ENCODE measurements around the gene GJB4.
"Not testable (repeated sequence)": the region's sequence is repeated elsewhere in the genome, so short reads cannot be mapped to it uniquely, and the experiment has no call there.

Gene GJB4

DNA sequence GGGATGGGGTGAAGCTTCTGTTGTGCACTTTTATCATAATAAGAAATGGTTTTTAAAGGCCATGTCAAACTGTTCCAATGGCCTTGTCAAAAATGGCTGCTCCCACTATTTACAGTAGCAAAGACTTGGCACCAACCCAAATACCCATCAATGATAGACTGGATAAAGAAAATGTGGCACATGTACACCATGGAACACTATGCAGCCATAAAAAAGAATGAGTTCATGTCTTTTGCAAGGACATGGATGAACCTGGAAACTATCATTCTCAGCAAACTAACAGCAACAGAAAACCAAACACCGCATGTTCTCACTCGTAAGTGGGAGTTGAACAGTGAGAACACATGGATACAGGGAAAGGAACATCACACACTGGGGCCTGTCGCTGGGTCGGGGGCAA, 13.6 kb downstream of the GJB4 start:
- DNase-seq (ENCODE audit: low read depth), result not testable (repeated sequence)

DNA sequence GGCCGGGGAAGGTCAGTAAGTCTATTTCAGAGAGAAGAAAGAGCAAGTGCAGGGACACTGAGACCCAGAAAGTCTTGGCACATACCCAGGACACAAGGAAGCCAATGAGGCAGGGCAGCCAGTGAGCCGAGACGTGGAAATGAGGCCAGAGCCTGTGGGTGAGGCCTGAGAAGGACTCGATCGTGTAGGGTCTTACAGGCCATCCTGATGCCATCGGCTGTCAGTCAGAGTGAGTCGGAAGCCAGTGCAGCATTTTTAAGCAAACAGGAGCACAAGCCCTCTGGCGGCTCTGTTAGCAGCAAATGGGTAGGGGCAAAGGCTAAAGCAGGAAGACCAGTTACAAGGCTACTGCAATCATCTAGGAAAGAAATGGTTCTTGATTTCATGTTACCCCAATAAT, 15.4 kb downstream of the GJB4 start:
- H3K4me3 ChIP-seq (ENCODE audit: low read depth, low read length), result no peak overlapping the region
- no peak for DNase-seq (ENCODE audit: low read depth)

More for the DNA sequence above, 13.6 kb downstream of the GJB4 start:
- not testable (repeated sequence) for H3K4me3 ChIP-seq (ENCODE audit: low read depth, low read length)

DNA sequence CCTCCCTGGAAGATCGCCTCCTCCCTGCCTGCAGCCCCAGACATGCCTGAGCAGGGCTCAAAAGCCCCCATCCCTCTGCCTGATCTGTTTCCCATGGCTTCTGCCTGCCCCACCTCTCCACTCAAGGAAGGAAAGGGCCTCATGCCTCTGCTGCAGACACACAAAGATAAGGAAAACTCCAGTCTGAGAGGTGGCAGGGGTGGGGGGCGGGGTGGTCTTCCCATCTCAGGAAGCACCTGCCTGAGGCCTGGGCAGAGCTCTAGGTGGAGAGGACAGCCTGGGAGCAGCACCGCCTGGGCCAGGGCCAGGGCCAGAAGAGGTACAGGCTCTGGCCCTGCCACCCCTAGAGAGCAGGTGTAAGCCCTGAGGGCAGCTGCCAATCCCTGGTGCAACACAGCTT, 17.4 kb downstream of the GJB4 start:
- H3K4me3 ChIP-seq (ENCODE audit: low read depth, low read length), result no peak overlapping the region

DNA sequence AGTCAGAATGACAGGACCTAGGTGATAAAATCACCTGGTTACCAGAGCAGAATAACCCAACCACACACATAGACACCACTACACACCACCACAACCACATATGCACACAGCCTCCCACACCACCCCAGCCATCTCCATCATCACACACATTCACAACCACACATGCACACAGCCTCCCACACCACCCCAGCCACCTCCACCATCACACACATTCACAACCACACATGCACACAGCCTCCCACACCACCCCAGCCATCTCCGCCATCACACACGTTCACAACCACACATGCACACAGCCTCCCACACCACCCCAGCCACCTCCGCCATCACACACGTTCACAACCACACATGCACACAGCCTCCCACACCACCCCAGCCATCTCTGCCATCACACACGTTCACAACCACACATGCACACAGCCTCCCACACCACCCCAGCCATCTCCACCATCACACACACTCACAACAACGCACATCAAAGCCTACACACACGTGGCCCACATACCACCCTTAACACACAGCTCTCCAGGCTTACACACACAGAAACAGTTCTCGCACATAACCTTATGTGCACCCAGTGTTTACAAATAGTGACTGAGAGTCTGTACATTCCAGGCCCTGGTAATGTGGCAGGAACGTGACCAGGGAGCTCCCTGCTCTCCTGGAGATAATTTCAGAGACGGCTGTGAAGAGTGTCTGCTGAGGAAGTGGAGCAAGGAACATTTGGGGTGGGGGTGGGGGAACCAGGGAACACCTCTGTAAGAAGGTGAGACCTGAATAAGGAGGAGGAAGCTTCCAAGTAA, 18.2 kb downstream of the GJB4 start:
- no peak for DNase-seq (ENCODE audit: low read depth)
- no peak overlapping the region for H3K4me3 ChIP-seq (ENCODE audit: low read depth, low read length)

More for the DNA sequence above, 17.4 kb downstream of the GJB4 start:
- no peak for DNase-seq (ENCODE audit: low read depth)

- H3K4me3 ChIP-seq (ENCODE audit: low read depth, low read length), result no peak overlapping the region
- DNase-seq (ENCODE audit: low read depth), result no peak
Measured at GRCh38 chr1:34778381-34778780, 18.8 kb downstream of the GJB4 start.

- no peak overlapping the region for H3K4me3 ChIP-seq (ENCODE audit: low read depth, low read length)
- DNase-seq (ENCODE audit: low read depth), result no peak
Measured at GRCh38 chr1:34779005-34779404, 19.5 kb downstream of the GJB4 start.

GRCh38 chr1:34779526-34779925, 20.0 kb downstream of the GJB4 start:
- H3K4me3 ChIP-seq (ENCODE audit: low read depth, low read length), result no peak overlapping the region
- DNase-seq (ENCODE audit: low read depth), result no peak

DNA sequence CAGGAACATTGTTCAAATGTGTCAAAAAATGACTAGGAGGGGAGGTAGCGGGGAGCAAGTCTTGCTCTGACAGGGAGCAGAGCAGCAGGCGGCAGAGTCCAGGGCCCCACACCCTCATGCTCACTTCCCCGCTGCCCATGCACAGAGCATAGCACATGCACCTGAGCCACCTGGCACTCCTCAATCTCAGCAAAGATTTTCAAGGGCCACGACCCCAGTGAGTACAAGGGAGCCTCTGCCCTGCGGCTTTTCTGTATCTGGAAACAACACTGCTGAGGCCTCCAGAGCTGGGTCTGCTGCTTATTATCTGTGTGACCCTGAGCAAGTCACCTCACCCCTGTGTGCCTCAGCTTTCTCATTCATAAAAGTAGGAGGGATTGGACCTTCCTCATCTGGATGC, 20.4 kb downstream of the GJB4 start:
- no peak overlapping the region for H3K4me3 ChIP-seq (ENCODE audit: low read depth, low read length)
- DNase-seq (ENCODE audit: low read depth), result no peak

DNA sequence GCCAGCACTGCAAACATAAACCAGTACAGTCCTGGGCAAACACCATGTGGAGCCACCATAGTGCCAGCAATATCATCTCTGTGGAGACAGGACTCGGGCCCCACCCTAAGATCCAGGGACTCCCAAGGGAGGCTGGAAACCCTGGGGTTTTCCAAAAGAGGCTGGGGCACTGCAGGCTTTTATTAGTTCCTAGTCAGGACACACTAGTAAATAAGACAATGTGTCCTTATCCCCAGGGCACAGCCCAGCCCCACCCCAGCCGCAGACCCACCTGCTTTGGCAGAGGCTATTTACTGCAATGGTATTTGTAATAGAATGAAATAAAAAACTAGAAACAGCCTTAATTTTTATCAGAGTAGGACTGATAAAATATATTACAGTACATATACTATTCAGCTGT, 21.0 kb downstream of the GJB4 start:
- H3K4me3 ChIP-seq (ENCODE audit: low read depth, low read length), result no peak overlapping the region
- DNase-seq (ENCODE audit: low read depth), result no peak

GRCh38 chr1:34781071-34781843, 21.7 kb downstream of the GJB4 start, which contains the start of gene GJB3:
TSS of gene GJB3 (plus strand) at chr1:34781214. CDS start at chr1:34784763, 3,549 bp downstream.
- peak within 1 kb of the TSS; percentile 12 for H3K4me3 ChIP-seq (ENCODE audit: low read depth, low read length)
- DNase-seq (ENCODE audit: low read depth), result no peak

DNA sequence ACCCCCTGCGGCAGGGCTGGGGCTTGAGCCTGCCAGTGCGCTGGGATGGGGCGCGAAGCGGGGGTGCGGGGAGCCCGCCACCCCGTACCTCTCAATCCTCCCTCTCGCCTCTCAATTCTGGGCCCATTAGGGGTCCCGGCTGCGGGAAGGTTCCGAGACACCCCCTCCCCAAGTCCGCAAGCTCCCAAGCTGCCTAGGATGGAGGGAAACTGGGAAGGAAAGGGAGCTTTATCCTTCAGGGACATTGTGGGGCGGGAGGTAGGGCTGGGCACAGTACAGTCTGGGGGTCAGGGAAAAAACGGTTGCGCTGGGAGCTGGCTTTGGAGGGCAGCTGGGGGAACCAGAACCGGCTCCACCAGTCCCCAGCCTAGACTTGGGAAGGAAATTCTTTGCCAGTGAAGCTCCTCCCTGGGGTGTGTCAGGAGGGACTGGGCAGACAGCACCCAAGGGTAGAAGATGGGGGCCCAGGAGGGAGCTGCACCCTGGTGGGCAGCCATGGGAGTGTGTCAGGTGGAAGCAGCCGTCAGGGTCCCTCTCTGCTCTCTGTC, 22.4 kb downstream of the GJB4 start:
- no peak for DNase-seq (ENCODE audit: low read depth)
- no peak overlapping the region for H3K4me3 ChIP-seq (ENCODE audit: low read depth, low read length)

DNA sequence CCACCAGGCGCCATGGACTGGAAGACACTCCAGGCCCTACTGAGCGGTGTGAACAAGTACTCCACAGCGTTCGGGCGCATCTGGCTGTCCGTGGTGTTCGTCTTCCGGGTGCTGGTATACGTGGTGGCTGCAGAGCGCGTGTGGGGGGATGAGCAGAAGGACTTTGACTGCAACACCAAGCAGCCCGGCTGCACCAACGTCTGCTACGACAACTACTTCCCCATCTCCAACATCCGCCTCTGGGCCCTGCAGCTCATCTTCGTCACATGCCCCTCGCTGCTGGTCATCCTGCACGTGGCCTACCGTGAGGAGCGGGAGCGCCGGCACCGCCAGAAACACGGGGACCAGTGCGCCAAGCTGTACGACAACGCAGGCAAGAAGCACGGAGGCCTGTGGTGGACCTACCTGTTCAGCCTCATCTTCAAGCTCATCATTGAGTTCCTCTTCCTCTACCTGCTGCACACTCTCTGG, 25.2 kb downstream of the GJB4 start:
- DNase-seq (ENCODE audit: low read depth), result no peak
- H3K4me3 ChIP-seq (ENCODE audit: low read depth, low read length), result no peak overlapping the region

DNA sequence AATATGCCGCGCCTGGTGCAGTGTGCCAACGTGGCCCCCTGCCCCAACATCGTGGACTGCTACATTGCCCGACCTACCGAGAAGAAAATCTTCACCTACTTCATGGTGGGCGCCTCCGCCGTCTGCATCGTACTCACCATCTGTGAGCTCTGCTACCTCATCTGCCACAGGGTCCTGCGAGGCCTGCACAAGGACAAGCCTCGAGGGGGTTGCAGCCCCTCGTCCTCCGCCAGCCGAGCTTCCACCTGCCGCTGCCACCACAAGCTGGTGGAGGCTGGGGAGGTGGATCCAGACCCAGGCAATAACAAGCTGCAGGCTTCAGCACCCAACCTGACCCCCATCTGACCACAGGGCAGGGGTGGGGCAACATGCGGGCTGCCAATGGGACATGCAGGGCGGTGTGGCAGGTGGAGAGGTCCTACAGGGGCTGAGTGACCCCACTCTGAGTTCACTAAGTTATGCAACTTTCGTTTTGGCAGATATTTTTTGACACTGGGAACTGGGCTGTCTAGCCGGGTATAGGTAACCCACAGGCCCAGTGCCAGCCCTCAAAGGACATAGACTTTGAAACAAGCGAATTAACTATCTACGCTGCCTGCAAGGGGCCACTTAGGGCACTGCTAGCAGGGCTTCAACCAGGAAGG, 25.8 kb downstream of the GJB4 start:
- DNase-seq (ENCODE audit: low read depth), result no peak

GRCh38 chr1:34785875-34786470, 26.4 kb downstream of the GJB4 start:
- DNase-seq (ENCODE audit: low read depth), result no peak
- no peak overlapping the region for H3K4me3 ChIP-seq (ENCODE audit: low read depth, low read length)

More for the DNA sequence above, 25.8 kb downstream of the GJB4 start:
- H3K4me3 ChIP-seq (ENCODE audit: low read depth, low read length), result no peak overlapping the region

DNA sequence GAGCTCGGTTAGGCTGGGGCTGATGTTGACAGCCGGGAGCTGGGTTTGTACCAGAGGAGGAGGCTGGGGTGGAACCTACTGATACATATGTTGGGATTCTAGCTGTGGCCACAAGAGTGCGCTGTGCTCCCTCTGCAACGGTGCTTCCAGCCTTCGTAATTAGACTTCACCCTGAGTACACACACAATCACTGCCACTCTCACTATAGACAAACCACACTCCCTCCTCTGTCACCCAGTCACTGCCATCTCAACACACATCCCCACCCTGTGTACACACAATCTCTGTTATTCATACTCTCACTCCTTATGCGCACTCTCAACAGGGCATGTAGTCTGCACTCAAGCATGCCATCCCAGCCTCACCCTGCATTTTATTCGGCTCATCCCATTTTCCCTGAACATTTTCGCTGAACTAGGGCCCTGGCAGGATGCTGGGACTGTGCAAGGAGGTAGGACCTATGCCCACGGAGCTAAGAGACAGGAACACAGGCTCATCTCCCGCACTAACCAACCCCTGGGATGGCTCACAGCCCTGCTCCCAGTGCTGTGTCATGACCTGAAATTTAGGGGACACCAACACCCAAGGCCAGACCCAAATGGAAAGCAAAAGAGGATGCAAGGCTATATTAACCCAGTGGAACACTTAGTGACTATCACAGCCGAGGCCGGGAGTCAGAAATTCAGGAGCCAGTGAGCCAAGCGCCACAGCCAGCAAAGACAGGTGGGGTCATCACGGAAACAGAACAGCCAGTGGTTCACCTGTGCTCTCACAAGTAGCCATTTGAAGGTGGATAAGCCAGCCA, 27.2 kb downstream of the GJB4 start:
- peak; percentile 25 for DNase-seq (ENCODE audit: low read depth)
- H3K4me3 ChIP-seq (ENCODE audit: low read depth, low read length), result no peak overlapping the region

- no peak for DNase-seq (ENCODE audit: low read depth)
- no peak overlapping the region for H3K4me3 ChIP-seq (ENCODE audit: low read depth, low read length)
Measured at GRCh38 chr1:34787461-34788420, 28.2 kb downstream of the GJB4 start.

DNA sequence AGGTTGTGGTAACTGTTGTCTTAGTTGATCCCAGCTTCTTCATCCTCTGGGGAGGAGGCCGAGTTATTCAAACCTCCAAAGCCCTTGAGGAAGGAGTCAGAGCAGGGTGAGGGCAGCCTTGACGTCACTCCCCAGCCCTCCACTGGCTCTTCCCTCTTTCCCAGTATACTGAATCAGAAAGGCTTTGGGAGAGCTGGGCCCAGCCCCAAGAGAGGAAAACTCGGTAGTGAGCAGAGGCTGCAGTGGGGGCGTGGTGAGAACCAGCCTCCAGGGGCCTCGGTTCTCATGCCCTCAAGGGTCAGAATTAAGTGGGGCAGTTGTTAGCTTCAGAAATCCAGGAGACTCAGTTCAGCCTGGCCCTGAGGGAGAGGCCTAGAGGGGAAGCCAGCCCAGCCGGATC, 31.4 kb downstream of the GJB4 start:
- no peak for DNase-seq (ENCODE audit: low read depth)

DNA sequence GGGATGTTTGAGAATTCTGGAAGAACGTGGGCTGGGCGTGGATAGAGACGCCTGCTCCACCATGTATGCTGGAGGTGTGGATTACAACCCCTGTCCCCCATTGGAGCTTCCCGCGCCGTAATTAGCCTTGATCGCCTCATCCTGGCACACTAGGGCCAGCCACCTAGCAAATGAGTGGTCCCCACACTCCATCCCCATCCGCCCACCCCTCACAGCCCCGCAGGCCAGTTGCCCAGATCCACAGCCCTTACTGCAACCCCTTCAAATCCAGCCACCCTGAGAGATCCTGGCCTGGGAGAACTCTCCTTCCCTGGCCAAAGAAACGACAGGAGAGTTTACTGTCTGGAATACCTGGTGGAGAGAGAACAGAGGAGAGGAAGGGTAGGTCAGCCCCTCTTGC, 32.9 kb downstream of the GJB4 start:
- DNase-seq (ENCODE audit: low read depth), result no peak
- H3K4me3 ChIP-seq (ENCODE audit: low read depth, low read length), result no peak overlapping the region

More for the DNA sequence above, 31.4 kb downstream of the GJB4 start:
- H3K4me3 ChIP-seq (ENCODE audit: low read depth, low read length), result no peak overlapping the region

All from skeletal muscle cell (primary cell).